ENCODE results near the gene OR56B4.

DNA sequence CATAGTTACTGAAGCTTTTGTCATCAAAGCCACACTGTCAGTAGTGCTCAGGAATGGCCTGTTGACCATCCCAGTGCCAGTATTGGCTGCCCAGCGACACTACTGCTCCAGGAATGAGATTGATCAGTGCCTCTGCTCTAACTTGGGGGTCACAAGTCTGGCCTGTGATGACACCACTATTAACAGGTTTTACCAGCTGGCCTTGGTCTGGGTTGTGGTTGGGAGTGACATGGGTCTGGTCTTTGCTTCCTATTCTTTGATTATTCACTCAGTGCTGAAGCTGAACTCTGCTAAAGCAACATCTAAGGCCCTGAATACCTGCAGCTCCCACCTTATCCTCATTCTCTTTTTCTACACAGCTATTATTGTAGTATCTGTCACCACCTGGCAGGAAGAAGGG is 21.5 kb downstream of the OR56B4 start:
- TF ChIP-seq, protein P1, sequence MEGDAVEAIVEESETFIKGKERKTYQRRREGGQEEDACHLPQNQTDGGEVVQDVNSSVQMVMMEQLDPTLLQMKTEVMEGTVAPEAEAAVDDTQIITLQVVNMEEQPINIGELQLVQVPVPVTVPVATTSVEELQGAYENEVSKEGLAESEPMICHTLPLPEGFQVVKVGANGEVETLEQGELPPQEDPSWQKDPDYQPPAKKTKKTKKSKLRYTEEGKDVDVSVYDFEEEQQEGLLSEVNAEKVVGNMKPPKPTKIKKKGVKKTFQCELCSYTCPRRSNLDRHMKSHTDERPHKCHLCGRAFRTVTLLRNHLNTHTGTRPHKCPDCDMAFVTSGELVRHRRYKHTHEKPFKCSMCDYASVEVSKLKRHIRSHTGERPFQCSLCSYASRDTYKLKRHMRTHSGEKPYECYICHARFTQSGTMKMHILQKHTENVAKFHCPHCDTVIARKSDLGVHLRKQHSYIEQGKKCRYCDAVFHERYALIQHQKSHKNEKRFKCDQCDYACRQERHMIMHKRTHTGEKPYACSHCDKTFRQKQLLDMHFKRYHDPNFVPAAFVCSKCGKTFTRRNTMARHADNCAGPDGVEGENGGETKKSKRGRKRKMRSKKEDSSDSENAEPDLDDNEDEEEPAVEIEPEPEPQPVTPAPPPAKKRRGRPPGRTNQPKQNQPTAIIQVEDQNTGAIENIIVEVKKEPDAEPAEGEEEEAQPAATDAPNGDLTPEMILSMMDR (IDR thresholded peaks at IDR 0.05; ENCODE audit: low read length) = no peak
- no peak for TF ChIP-seq EZH2phosphoT487 (IDR thresholded peaks at IDR 0.05; ENCODE audit: low read length)
